ENCODE measurements around the gene FAM171A1.
"Not testable (repeated sequence)": the region's sequence is repeated elsewhere in the genome, so short reads cannot be mapped to it uniquely, and the experiment has no call there.

The FAM171A1 gene

GRCh38 chr10:15400461-15400860 is 29.4 kb upstream of the FAM171A1 start:
- H3K23ac ChIP-seq (ENCODE audit: low read length); H2BK120ac ChIP-seq (ENCODE audit: insufficient read depth, low read length, poor library complexity); H2AK5ac ChIP-seq (ENCODE audit: low read length); H3K4me1 ChIP-seq (ENCODE audit: control insufficient read depth in 1 of 2, insufficient read depth in 2 of 2, low read length in 2 of 2); H3K14ac ChIP-seq (ENCODE audit: low read length); H2BK12ac ChIP-seq (ENCODE audit: low read length); H3K27ac ChIP-seq (ENCODE audit: low read depth, low read length); H3K36me3 ChIP-seq (ENCODE audit: control insufficient read depth in 1 of 2, insufficient read depth in 2 of 2, low read length in 2 of 2); DNase-seq; H3K27me3 ChIP-seq (ENCODE audit: insufficient read depth, low read length); H2AFZ ChIP-seq (ENCODE audit: insufficient read depth, low read length, poor library complexity); H3K18ac ChIP-seq (ENCODE audit: low read length); H3K9ac ChIP-seq (ENCODE audit: low read length); H3K4me3 ChIP-seq (ENCODE audit: low read depth, low read length); H3K79me1 ChIP-seq (ENCODE audit: low read length); H3K9me3 ChIP-seq (ENCODE audit: insufficient read depth, low read depth, low read length); H3K4ac ChIP-seq (ENCODE audit: low read depth, low read length); H3K79me2 ChIP-seq (ENCODE audit: control insufficient read depth, insufficient read depth, low read length, poor library complexity); H4K12ac ChIP-seq (ENCODE audit: low read depth, low read length); H4K8ac ChIP-seq (ENCODE audit: low read depth, low read length); H4K91ac ChIP-seq (ENCODE audit: low read depth, low read length); H2BK5ac ChIP-seq (ENCODE audit: low read depth, low read length, poor library complexity); H3K4me2 ChIP-seq (ENCODE audit: low read length): not testable (repeated sequence)

- no peaks in the 10 kb centered on the region for H3K4me1 ChIP-seq (ENCODE audit: control insufficient read depth in 1 of 2, insufficient read depth in 2 of 2, low read length in 2 of 2)
- no peak overlapping the region for H2BK12ac ChIP-seq (ENCODE audit: low read length)
- H3K79me1 ChIP-seq (ENCODE audit: low read length) = no peaks in the 10 kb centered on the region
- no peak overlapping the region for H2BK120ac ChIP-seq (ENCODE audit: insufficient read depth, low read length, poor library complexity)
- no peak overlapping the region for H3K27ac ChIP-seq (ENCODE audit: low read depth, low read length)
- H3K23ac ChIP-seq (ENCODE audit: low read length) = no peak overlapping the region
- peak overlapping the region; percentile 33 for H3K9ac ChIP-seq (ENCODE audit: low read length)
- no peaks in the 10 kb centered on the region for H3K9me3 ChIP-seq (ENCODE audit: insufficient read depth, low read depth, low read length)
- H3K4me2 ChIP-seq (ENCODE audit: low read length) = no peak overlapping the region
- H3K36me3 ChIP-seq (ENCODE audit: control insufficient read depth in 1 of 2, insufficient read depth in 2 of 2, low read length in 2 of 2) = no peaks in the 10 kb centered on the region
- no peak for DNase-seq
- H4K12ac ChIP-seq (ENCODE audit: low read depth, low read length) = no peak overlapping the region
- no peak overlapping the region for H4K8ac ChIP-seq (ENCODE audit: low read depth, low read length)
- WGBS (ENCODE audit: extremely low coverage, insufficient coverage, insufficient read length) = no CpG with 5 or more reads among the region's 1 CpG
- no peak overlapping the region for H2BK5ac ChIP-seq (ENCODE audit: low read depth, low read length, poor library complexity)
- no peaks in the 10 kb centered on the region for H3K79me2 ChIP-seq (ENCODE audit: control insufficient read depth, insufficient read depth, low read length, poor library complexity)
- no peak overlapping the region for H3K4ac ChIP-seq (ENCODE audit: low read depth, low read length)
- H3K27me3 ChIP-seq (ENCODE audit: insufficient read depth, low read length) = no peaks in the 10 kb centered on the region
- no peak overlapping the region for H4K91ac ChIP-seq (ENCODE audit: low read depth, low read length)
- H3K18ac ChIP-seq (ENCODE audit: low read length) = no peak overlapping the region
- H2AK5ac ChIP-seq (ENCODE audit: low read length) = no peak overlapping the region
- no peak overlapping the region for H3K14ac ChIP-seq (ENCODE audit: low read length)
- no peak overlapping the region for H3K4me3 ChIP-seq (ENCODE audit: low read depth, low read length)
- H2AFZ ChIP-seq (ENCODE audit: insufficient read depth, low read length, poor library complexity) = no peak overlapping the region
Observed at GRCh38 chr10:15399060-15399661, 28.1 kb upstream of the FAM171A1 start.

- Histone ChIP-seq H2AK5ac (ENCODE audit: low read length) (no peak overlapping the region), H3K4me1 (ENCODE audit: control insufficient read depth in 1 of 2, insufficient read depth in 2 of 2, low read length in 2 of 2) (no peaks in the 10 kb centered on the region), H3K36me3 (ENCODE audit: control insufficient read depth in 1 of 2, insufficient read depth in 2 of 2, low read length in 2 of 2) (no peaks in the 10 kb centered on the region), H2BK12ac (ENCODE audit: low read length) (no peak overlapping the region), H3K79me1 (ENCODE audit: low read length) (no peaks in the 10 kb centered on the region), H3K23ac (ENCODE audit: low read length) (no peak overlapping the region), H4K8ac (ENCODE audit: low read depth, low read length) (no peak overlapping the region), H3K4ac (ENCODE audit: low read depth, low read length) (no peak overlapping the region), H3K9ac (ENCODE audit: low read length) (no peak overlapping the region), H4K12ac (ENCODE audit: low read depth, low read length) (no peak overlapping the region), H3K9me3 (ENCODE audit: insufficient read depth, low read depth, low read length) (no peaks in the 10 kb centered on the region), H3K14ac (ENCODE audit: low read length) (no peak overlapping the region), H3K4me2 (ENCODE audit: low read length) (no peak overlapping the region), H2BK120ac (ENCODE audit: insufficient read depth, low read length, poor library complexity) (no peak overlapping the region), H3K4me3 (ENCODE audit: low read depth, low read length) (no peak overlapping the region), H2AFZ (ENCODE audit: insufficient read depth, low read length, poor library complexity) (no peak overlapping the region), H3K27me3 (ENCODE audit: insufficient read depth, low read length) (no peaks in the 10 kb centered on the region), H2BK5ac (ENCODE audit: low read depth, low read length, poor library complexity) (no peak overlapping the region), H3K18ac (ENCODE audit: low read length) (no peak overlapping the region), H3K27ac (ENCODE audit: low read depth, low read length) (no peak overlapping the region), H4K91ac (ENCODE audit: low read depth, low read length) (no peak overlapping the region), H3K79me2 (ENCODE audit: control insufficient read depth, insufficient read depth, low read length, poor library complexity) (no peaks in the 10 kb centered on the region)
- WGBS (ENCODE audit: extremely low coverage, insufficient coverage, insufficient read length) = no CpG with 5 or more reads among the region's 3 CpGs
- no peak for DNase-seq
Observed at GRCh38 chr10:15395935-15396334, 24.8 kb upstream of the FAM171A1 start.

GRCh38 chr10:15393139-15393825 is 22.2 kb upstream of the FAM171A1 start:
- no peak overlapping the region for H4K91ac ChIP-seq (ENCODE audit: low read depth, low read length)
- no peak overlapping the region for H3K4me2 ChIP-seq (ENCODE audit: low read length)
- H3K18ac ChIP-seq (ENCODE audit: low read length) = no peak overlapping the region
- H3K27me3 ChIP-seq (ENCODE audit: insufficient read depth, low read length) = no peaks in the 10 kb centered on the region
- no peak overlapping the region for H2BK12ac ChIP-seq (ENCODE audit: low read length)
- H3K4me3 ChIP-seq (ENCODE audit: low read depth, low read length) = no peak overlapping the region
- H3K27ac ChIP-seq (ENCODE audit: low read depth, low read length) = no peak overlapping the region
- no peak overlapping the region for H3K14ac ChIP-seq (ENCODE audit: low read length)
- DNase-seq = no peak
- H3K9me3 ChIP-seq (ENCODE audit: insufficient read depth, low read depth, low read length) = no peaks in the 10 kb centered on the region
- H2BK5ac ChIP-seq (ENCODE audit: low read depth, low read length, poor library complexity) = no peak overlapping the region
- H2AK5ac ChIP-seq (ENCODE audit: low read length) = no peak overlapping the region
- H3K9ac ChIP-seq (ENCODE audit: low read length) = no peak overlapping the region
- H3K79me1 ChIP-seq (ENCODE audit: low read length) = no peaks in the 10 kb centered on the region
- H3K79me2 ChIP-seq (ENCODE audit: control insufficient read depth, insufficient read depth, low read length, poor library complexity) = no peaks in the 10 kb centered on the region
- H3K36me3 ChIP-seq (ENCODE audit: control insufficient read depth in 1 of 2, insufficient read depth in 2 of 2, low read length in 2 of 2) = no peaks in the 10 kb centered on the region
- WGBS (ENCODE audit: extremely low coverage, insufficient coverage, insufficient read length) = no CpG with 5 or more reads among the region's 4 CpGs
- H3K4ac ChIP-seq (ENCODE audit: low read depth, low read length) = no peak overlapping the region
- H2AFZ ChIP-seq (ENCODE audit: insufficient read depth, low read length, poor library complexity) = no peak overlapping the region
- no peak overlapping the region for H3K23ac ChIP-seq (ENCODE audit: low read length)
- no peaks in the 10 kb centered on the region for H3K4me1 ChIP-seq (ENCODE audit: control insufficient read depth in 1 of 2, insufficient read depth in 2 of 2, low read length in 2 of 2)
- H4K8ac ChIP-seq (ENCODE audit: low read depth, low read length) = no peak overlapping the region
- H2BK120ac ChIP-seq (ENCODE audit: insufficient read depth, low read length, poor library complexity) = no peak overlapping the region
- H4K12ac ChIP-seq (ENCODE audit: low read depth, low read length) = no peak overlapping the region

Data from trophoblast cell (in vitro differentiated cells and primary cell).